ENCODE data around the gene MIEF1. TPM values are rescaled to one million over a fixed set of nuclear protein-coding genes. Genes with fewer than 3 reads are reported as not detected.
"Not testable (repeated sequence)": the region's sequence is repeated elsewhere in the genome, so short reads cannot be mapped to it uniquely, and the experiment has no call there.

The MIEF1 gene
- total and polyA plus RNA-seq, 5 donors = 9.0 to 22.2 (median 17.2) TPM

DNA sequence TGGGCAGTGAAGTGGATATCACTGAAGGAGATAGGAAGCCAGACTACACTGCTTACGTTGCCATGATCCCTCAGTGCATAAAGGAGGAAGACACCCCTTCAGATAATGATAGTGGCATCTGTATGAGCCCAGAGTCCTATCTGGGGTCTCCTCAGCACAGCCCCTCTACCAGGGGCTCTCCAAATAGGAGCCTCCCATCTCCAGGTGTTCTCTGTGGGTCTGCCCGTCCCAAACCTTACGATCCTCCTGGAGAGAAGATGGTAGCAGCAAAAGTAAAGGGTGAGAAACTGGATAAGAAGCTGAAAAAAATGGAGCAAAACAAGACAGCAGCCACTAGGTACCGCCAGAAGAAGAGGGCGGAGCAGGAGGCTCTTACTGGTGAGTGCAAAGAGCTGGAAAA is 20.0 kb downstream of the MIEF1 start:
- not testable (repeated sequence) for H3K9me3 ChIP-seq (ENCODE audit: control insufficient read depth, low read length); H3K27ac ChIP-seq (ENCODE audit: low read length); H3K4me1 ChIP-seq (ENCODE audit: control insufficient read depth, insufficient read depth, low read length); H3K27me3 ChIP-seq (ENCODE audit: control insufficient read depth, insufficient read depth); ATAC-seq; DNase-seq
- peak overlapping the region; percentile 91 for H3K4me3 ChIP-seq (ENCODE audit: low read length)
- intact Hi-C loops (cut with DNase I) = loop anchor here in 2 of 4 donors (5.0 to 10.0 kb wide), 3 partner anchors 117 to 205 kb away; partner anchors contain the start of genes RPL3 (in 1 of the 2) and SYNGR1 (in 1 of the 2)
- WGBS = 15% methylated on average over 5 of the region's 5 CpGs

GRCh38 chr22:39522567-39523300 is 20.6 kb downstream of the MIEF1 start:
- Histone ChIP-seq H3K27ac (ENCODE audit: low read length) (peak overlapping the region; percentile 60), H3K4me1 (ENCODE audit: control insufficient read depth, insufficient read depth, low read length) (peaks cover 8% of the 10 kb centered on the region), H3K27me3 (ENCODE audit: control insufficient read depth, insufficient read depth) (no peaks in the 10 kb centered on the region), H3K9me3 (ENCODE audit: control insufficient read depth, low read length) (no peaks in the 10 kb centered on the region), H3K4me3 (ENCODE audit: low read length) (peak overlapping the region; percentile 91)
- WGBS = 12% methylated on average over 14 of the region's 14 CpGs
- DNase-seq (no peak), ATAC-seq (peak in 1 of 2 donors; percentile 2)
- intact Hi-C loops (cut with DNase I) = loop anchor here in 2 of 4 donors (5.0 to 10.0 kb wide), 3 partner anchors 118 to 205 kb away; partner anchors contain the start of genes RPL3 (in 1 of the 2) and SYNGR1 (in 1 of the 2)

GRCh38 chr22:39524089-39524752 is 22.1 kb downstream of the MIEF1 start:
- WGBS = 70% methylated on average over 13 of the region's 13 CpGs
- Histone ChIP-seq H3K9me3 (ENCODE audit: control insufficient read depth, low read length) (no peaks in the 10 kb centered on the region), H3K27me3 (ENCODE audit: control insufficient read depth, insufficient read depth) (no peaks in the 10 kb centered on the region), H3K27ac (ENCODE audit: low read length) (no peak overlapping the region), H3K4me1 (ENCODE audit: control insufficient read depth, insufficient read depth, low read length) (peaks cover 5% of the 10 kb centered on the region), H3K4me3 (ENCODE audit: low read length) (no peak overlapping the region)
- DNase-seq (no peak), ATAC-seq (no peak)
- intact Hi-C loops (cut with DNase I) = loop anchor here in 2 of 4 donors (5.0 to 10.0 kb wide), 3 partner anchors 119 to 207 kb away; partner anchors contain the start of genes RPL3 (in 1 of the 2) and SYNGR1 (in 1 of the 2)

DNA sequence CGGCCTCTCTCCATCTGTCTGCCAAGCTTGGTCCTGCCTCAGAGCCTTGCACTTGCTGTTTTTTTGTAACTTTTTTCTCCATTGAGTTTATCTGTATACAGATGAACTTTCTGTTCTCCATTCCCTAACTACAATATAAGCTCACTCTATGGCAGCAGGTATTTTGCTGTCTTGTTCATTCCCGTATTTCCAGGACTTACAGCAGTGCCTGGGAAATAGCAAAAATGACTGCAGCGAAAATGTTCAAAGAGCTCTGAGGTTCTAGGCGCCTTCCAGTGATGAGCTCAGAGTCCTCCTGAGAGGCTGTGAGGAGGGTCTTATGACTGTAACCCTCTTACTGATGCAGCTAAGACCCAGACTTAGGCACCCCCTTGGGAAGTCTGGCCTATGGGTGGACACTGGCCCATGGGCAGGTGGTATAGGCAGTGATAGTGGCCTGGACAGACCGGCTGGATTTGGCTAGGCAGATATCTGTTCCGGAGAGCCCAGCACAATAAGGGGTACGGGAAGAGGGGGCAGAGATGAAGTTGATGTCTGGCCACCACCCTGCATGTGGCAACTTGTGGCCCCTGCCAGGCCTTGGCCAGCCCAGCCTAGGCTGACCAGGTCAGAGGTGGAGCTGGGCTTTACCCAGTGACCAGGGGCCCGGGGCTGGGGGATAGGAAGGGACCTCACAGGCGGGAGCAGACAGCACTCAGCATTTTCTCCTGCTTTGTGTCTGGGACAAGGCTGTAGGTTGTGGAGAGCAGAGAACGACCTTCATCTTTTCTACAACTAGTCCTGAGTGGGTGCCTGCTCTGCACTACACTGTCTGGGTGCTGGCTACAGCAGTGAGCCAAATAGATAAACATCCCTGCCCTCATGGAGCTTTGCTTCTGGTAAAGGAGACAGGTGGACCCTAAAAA is 22.9 kb downstream of the MIEF1 start:
- intact Hi-C loops (cut with DNase I) = loop anchor here (5.0 to 10.0 kb wide), 4 partner anchors 33 to 208 kb away; partner anchors contain the start of genes RPL3 (in 2 of the 4) and SYNGR1 (in 1 of the 4)
- Histone ChIP-seq H3K4me1 (ENCODE audit: control insufficient read depth, insufficient read depth, low read length) (peaks cover 8% of the 10 kb centered on the region), H3K4me3 (ENCODE audit: low read length) (no peak overlapping the region), H3K27me3 (ENCODE audit: control insufficient read depth, insufficient read depth) (no peaks in the 10 kb centered on the region), H3K9me3 (ENCODE audit: control insufficient read depth, low read length) (no peaks in the 10 kb centered on the region), H3K27ac (ENCODE audit: low read length) (peak overlapping the region; percentile 13)
- WGBS = 67% methylated on average over 10 of the region's 10 CpGs
- DNase-seq (peak in 1 of 3 donors; percentile 57), ATAC-seq (no peak)

- Histone ChIP-seq H3K27ac (ENCODE audit: low read length) (peak overlapping the region; percentile 13), H3K27me3 (ENCODE audit: control insufficient read depth, insufficient read depth) (no peaks in the 10 kb centered on the region), H3K9me3 (ENCODE audit: control insufficient read depth, low read length) (no peaks in the 10 kb centered on the region), H3K4me1 (ENCODE audit: control insufficient read depth, insufficient read depth, low read length) (peaks cover 8% of the 10 kb centered on the region), H3K4me3 (ENCODE audit: low read length) (no peak overlapping the region)
- ATAC-seq (no peak), DNase-seq (no peak)
- intact Hi-C loops (cut with DNase I) = loop anchor here (5.0 to 10.0 kb wide), 4 partner anchors 33 to 208 kb away; partner anchors contain the start of genes RPL3 (in 1 of the 4) and SYNGR1 (in 1 of the 4)
- 64% methylated on average over 4 of the region's 4 CpGs for WGBS
Measured at GRCh38 chr22:39525658-39525975, 23.5 kb downstream of the MIEF1 start.

DNA sequence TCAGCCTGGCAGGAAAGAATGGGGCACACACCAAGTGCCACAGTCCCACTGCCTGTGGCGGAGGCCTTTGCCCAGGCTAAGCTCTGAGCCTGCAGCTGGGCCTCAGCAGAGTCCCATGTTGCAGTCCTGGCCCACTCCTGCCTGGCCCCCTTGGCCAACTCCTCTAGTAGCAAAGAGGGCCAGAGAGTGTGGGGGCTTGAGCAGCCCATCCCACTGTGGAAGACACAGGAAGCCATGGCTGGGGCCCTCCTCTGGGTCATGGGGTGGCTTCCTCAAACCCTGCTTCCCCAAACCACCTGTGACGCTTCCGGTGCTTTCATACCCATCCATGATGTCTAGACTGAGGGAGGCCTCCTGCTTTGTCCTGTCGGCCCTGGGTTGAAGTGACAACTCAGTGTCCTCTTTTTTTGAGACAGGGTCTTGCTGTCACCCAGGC is 24.7 kb downstream of the MIEF1 start:
- Histone ChIP-seq H3K4me3 (ENCODE audit: low read length) (no peak overlapping the region), H3K4me1 (ENCODE audit: control insufficient read depth, insufficient read depth, low read length) (peaks cover 11% of the 10 kb centered on the region), H3K27ac (ENCODE audit: low read length) (no peak overlapping the region), H3K9me3 (ENCODE audit: control insufficient read depth, low read length) (no peaks in the 10 kb centered on the region), H3K27me3 (ENCODE audit: control insufficient read depth, insufficient read depth) (no peaks in the 10 kb centered on the region)
- ATAC-seq = no peak
- intact Hi-C loops (cut with DNase I) = loop anchor here (5.0 to 10.0 kb wide), 4 partner anchors 34 to 209 kb away; partner anchors contain the start of genes RPL3 (in 1 of the 4) and SYNGR1 (in 1 of the 4)
- DNase-seq = no peak
- WGBS = 68% methylated on average over 4 of the region's 4 CpGs

GRCh38 chr22:39527481-39527961 is 25.4 kb downstream of the MIEF1 start:
- no peak overlapping the region for H3K4me3 ChIP-seq (ENCODE audit: low read length)
- ATAC-seq = no peak
- no peak for DNase-seq
- no peaks in the 10 kb centered on the region for H3K27me3 ChIP-seq (ENCODE audit: control insufficient read depth, insufficient read depth)
- H3K27ac ChIP-seq (ENCODE audit: low read length) = no peak overlapping the region
- 63% methylated on average over 6 of the region's 6 CpGs for WGBS
- H3K9me3 ChIP-seq (ENCODE audit: control insufficient read depth, low read length) = no peaks in the 10 kb centered on the region
- intact Hi-C loops (cut with DNase I) = loop anchor here (5.0 to 10.0 kb wide), 4 partner anchors 35 to 210 kb away; partner anchors contain the start of genes RPL3 (in 1 of the 4) and SYNGR1 (in 1 of the 4)
- peaks cover 11% of the 10 kb centered on the region for H3K4me1 ChIP-seq (ENCODE audit: control insufficient read depth, insufficient read depth, low read length)

DNA sequence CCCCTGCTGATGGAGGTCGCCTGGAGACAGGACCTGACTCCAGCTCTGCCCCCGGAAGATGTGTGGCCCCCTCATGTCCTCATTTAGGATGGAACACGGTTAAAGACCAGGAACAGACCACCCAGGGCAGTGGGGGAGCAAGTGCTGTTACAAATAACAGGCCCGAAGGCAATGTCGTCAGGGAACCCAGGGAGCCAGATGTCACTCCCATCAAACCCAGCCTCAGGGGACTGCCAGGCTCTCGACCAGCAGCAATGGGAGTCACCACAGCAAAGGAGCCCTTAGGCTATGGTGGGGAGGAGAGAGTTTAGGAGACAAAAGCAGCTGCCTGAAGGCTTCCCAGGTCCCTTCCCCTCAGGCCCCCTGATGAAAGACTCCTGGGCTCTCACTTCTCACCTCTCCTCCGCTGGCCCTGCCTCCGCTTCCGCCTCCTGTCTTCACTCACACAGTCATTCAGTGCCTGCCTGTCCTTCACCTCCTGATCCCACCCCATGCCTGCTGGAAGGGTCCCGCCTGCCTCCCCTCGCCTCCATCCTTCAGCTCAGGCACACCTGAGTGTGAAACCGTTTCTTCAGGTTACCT is 26.1 kb downstream of the MIEF1 start:
- DNase-seq (peak in 1 of 3 donors; percentile 54), ATAC-seq (no peak)
- Histone ChIP-seq H3K9me3 (ENCODE audit: control insufficient read depth, low read length) (no peaks in the 10 kb centered on the region), H3K4me1 (ENCODE audit: control insufficient read depth, insufficient read depth, low read length) (peaks cover 11% of the 10 kb centered on the region), H3K27ac (ENCODE audit: low read length) (no peak overlapping the region), H3K4me3 (ENCODE audit: low read length) (no peak overlapping the region), H3K27me3 (ENCODE audit: control insufficient read depth, insufficient read depth) (no peaks in the 10 kb centered on the region)
- 63% methylated on average over 12 of the region's 12 CpGs for whole genome bisulfite sequencing
- intact Hi-C loops (cut with DNase I) = loop anchor here (5.0 to 10.0 kb wide), 4 partner anchors 36 to 211 kb away; partner anchors contain the start of genes RPL3 (in 1 of the 4) and SYNGR1 (in 1 of the 4)

DNA sequence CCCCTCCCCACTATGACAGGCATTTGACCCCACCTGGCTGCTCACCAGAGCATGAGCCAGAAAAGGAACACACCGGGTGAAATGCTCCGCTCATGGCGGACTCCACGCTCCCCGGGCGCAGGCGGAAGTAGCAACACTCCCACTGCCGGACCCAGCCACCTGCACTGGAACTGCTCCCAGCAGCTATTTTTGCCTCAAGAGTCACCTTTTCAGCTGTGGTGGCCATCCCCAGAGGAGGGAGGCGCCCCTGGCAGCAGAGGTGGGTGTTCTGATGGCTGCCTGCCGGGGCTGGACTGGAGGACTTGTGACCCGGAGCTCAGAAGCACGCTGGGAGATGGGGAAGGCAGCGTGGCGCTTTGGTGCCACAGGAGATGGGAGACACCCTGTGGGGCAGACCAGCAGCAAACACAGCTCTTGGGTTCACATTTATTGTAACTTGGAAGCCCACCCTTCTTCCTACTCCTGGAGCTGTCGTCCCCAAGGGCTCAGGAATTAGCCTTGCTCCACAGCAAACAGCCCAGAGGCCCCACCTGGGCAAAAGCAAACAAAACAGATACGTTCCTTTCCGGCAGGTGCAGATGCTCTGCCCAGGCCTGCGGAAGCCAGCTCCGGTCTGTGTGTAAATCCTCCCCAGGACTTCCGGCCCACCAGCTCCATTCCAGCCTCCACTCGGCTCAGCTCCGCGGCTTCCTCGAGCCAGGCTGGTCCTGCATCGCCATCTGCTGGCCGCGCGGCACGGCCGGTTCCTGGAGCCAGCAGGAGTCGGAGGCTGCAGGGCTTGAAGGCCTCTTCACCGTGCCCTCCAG is 26.8 kb downstream of the MIEF1 start:
- Histone ChIP-seq H3K27me3 (ENCODE audit: control insufficient read depth, insufficient read depth) (no peaks in the 10 kb centered on the region), H3K4me3 (ENCODE audit: low read length) (no peak overlapping the region), H3K4me1 (ENCODE audit: control insufficient read depth, insufficient read depth, low read length) (peaks cover 11% of the 10 kb centered on the region), H3K27ac (ENCODE audit: low read length) (no peak overlapping the region), H3K9me3 (ENCODE audit: control insufficient read depth, low read length) (no peaks in the 10 kb centered on the region)
- DNase-seq = peak; percentile 90 to 96 (median 96)
- WGBS = 28% methylated on average over 32 of the region's 32 CpGs
- intact Hi-C loops (cut with DNase I) = loop anchor here (5.0 to 10.0 kb wide), 4 partner anchors 37 to 212 kb away; partner anchors contain the start of genes RPL3 (in 1 of the 4) and SYNGR1 (in 1 of the 4)
- peak; percentile 34 to 41 for ATAC-seq

All from right cardiac atrium (tissue), 5 donors.